ENCODE measurements around the gene THADA.
"Not testable (repeated sequence)": the region's sequence is repeated elsewhere in the genome, so short reads cannot be mapped to it uniquely, and the experiment has no call there.

THADA gene

DNA sequence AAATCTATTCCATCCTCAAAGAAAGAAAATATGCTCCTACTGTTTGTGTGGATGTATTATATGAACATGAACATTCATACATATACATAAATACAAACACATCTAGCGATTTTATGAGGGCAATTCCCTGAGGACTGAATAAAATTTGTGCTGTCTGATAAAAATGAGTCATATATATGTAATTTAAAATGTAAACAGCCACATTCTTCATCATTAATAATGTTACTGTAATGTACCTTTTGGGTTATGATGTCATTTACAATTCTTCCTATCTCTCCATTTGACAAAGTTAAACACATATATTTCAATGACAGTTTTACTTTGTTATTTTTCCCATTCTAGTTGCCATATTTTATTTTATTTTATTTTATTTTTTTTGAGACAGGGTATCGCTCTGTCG lies 278.2 kb downstream of the THADA start:
- DNase-seq = no peak

DNA sequence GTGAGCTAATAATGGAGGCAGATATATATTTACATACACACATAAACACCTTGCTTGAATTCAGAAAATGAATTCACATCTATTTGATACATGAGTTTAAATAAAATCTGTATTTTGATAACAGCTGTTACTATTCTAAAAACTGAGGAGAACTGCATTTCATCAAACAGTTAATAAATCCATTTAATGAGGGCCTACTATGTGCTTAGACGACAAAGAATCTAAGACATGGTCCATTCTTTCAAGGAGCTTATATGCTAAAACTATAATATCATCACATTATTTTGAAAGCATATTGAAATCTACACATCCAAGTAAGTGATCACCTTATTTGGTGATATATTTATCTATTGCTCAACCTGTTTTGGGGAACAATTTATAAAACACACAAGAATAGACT lies 278.6 kb downstream of the THADA start:
- DNase-seq = no peak

DNA sequence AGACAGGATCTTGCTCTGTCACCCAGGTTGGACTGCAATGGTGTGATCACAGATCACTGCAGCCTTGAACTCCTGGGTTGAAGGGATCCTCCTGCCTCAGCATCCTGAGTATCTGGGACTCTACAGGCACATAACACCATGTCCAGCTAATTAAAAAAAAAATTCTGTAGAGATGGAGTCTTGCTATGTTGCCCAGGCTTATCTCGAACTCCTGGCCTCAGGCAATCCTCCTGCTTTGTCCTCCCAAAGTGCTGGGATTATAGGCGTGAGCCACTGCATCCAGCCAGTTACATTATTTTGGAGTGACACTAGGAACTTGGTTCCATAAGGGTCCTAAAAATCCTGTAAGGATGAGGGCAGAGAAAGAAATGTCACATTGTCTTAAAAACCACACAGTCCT lies 280.4 kb downstream of the THADA start:
- DNase-seq = no peak

DNA sequence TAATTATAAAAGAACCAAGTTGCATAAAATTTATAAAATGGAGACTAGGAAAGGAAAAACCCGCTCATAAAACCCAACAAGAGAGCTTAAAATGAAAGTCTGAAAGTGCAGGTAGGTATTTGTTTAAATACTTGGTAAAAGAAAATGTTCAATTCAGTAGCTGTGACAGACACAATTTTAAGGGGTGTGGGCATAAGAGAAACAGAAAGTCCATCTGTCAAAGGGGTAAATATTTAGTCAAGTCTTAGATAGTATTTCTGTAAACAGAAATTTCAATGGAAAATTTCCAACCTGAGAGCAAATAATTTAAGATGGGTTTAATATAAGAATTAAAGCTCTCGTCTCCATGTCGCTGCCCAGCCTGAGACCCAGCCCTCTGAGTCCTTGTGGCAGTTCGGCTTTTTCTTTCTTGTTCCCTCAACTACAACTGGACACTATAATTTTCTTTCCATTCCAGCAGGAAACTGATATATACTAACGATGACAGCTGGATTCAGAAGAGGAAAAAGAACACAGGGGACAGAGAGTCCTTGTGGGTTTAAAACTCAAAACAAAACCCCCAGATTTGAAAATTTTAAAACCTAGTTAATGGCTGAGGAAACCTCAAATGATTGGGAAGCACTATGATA lies 281.4 kb downstream of the THADA start:
- no peak for DNase-seq

DNA sequence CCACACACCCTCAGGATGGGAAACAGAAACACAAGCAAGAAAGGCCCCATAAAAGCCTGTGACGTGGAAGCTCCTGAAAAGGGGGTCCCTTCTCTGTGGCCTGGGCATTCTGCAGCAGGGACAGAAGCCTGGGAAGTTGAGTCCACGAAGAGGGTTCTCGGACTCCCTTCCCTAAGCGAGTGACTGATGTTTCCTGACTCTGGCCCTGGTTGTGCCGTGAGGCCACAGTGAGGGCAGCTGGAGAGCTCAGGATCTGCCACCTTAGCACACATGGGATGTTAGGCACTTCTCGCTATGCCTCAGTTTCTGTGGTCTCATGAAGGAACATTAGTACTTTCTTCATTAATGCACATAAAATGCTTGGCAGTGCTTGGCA lies 282.2 kb downstream of the THADA start:
- DNase-seq = no peak

DNA sequence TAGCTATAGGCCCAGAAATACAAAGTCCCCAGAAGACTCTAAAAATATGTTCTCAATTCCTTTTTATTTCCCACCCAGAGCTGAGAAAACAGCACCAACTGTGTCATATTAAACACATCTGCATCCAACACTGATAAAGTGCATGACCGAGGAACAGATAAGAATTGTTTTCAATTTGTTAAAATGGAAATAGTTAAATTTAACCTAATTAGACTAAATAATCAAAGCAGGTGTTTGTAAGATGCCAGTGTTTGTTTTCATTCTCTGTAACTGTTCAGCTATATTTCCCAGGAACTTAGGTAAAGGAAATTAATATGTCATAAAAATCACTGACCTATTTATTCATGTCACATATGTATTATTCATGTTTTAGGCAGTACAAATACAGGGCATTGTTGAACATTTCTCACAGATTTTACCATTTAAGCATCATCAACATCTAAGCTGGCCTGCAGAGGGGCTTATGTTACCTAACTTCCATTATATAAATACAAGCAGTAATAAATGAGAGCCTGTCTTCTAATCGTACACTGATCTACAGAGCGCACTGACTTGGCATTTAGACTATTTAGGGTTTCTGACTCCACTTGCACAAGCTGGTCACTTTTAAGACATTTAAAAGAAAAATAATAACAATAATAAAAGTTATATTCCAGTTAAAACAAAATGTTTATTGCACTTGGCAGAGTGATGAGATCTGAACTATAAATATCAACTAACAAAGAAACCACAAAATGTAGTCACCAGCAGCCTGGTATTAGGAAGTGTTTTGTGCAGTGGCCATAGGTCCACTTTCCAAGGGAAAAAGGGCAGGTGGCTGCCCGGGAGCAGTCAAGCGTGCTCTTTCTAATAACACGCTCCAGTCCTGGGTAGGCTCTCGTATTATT lies 282.8 kb downstream of the THADA start:
- DNase-seq = peak; percentile 25

DNA sequence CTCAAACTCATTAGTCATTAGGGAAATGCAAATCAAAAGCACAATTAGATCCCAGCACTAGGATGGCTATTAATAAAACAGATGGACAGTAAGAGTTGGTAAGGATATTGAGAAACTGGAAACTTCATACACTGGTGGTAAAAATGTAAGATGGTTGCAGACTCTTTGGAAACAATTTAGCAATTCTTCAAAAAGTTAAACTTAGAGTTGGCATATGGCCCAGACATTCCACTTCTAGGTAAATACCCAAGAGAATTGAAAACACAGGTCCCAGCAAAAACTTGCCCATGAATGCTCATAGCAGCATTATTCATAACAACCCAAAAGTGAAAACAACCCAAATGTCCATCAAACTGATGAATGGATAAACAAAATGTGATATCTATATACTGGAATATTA lies 284.6 kb downstream of the THADA start:
- DNase-seq = peak; percentile 20

DNA sequence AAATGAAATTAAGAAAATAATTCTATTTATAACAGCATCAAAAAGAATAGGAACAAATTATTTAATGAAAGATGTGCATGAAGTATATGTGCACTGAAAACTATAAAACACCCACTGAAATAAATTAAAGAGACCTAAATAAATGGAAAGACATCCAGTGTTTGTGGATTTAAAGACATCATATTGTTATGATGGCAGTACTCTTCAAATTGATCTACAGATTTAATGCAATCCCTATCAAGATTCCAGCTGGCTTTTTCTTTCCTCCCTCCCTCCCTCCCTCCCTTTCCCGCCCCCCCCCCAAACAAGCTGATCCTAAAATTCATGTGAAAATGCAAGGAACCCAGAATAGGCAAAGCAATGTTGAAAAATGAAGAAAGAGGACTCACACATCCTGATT lies 285.9 kb downstream of the THADA start:
- DNase-seq = no peak

DNA sequence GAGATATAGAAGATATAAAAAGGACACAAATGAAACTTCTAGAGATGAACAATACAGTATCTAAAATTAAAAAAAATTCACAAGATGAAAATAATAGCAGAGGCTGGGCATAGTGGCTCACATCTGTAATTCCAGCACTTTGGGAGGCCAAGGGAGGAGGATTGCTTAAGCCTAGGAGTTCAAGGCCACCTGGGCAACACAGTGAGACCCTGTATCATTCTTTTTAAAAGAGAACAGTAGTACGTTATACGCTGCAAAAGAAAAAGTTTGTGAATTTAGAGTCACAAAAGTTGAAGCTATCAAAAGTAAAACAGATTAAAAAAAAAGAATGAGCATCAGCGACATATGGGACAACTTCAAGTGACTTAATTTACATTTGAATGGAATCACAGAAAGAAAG lies 287.9 kb downstream of the THADA start:
- no peak for DNase-seq

DNA sequence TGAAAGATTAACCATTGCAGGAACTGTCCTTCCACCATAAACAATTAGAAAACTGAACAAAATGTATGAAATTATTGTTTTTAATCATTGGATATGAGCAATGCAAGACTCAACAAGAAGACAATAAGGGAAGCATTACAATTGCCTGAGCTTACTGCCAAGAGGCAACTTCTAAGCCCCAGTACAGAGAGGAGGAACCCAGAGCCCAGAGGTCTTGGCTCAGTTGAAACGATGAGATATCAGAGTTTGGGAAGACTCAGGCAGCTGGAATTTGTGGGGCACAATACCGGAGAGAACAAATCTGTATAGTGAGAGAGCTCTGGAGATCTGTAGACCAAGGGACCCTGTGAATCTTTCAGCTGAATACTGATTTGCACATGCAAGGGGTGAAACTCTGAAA lies 288.8 kb downstream of the THADA start:
- DNase-seq = no peak

DNA sequence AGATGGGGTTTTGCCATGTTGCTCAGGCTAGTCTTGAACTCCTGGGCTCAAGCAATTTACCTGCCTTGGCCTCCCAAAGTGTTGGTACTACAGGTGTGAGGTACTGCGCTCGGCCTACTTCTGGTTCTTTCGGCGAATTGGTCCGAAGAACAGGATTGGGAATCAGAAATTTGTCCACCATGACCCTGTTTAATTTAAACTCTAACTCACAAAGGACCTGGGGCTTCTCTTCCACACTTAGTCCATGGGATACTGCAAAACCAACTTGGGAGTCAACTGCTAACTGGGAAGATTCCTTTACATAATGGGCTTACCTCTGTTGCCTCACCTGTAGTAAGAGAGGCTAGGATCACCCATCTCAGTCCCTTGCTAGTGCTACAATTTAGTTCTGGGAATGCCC lies 289.6 kb downstream of the THADA start:
- no peak for DNase-seq

DNA sequence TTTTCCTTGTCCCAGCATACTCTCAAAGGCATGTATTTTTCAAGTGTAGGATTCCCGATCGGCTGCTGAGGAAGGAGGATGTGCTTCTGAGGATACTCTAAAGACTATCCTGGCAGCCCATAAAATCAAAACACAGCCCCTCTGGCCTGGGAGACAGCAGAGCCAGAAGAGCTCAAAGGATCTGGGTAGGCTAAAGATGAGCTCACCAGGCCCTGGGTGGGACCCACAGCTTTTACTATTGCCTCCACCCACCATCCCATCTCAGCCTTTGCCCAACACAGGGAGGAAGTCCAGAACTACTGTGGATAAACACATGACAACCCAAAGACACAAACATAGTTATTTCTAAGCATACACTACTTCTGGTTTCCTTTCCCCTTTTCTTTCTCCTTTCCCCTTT lies 290.3 kb downstream of the THADA start:
- no peak for DNase-seq

DNA sequence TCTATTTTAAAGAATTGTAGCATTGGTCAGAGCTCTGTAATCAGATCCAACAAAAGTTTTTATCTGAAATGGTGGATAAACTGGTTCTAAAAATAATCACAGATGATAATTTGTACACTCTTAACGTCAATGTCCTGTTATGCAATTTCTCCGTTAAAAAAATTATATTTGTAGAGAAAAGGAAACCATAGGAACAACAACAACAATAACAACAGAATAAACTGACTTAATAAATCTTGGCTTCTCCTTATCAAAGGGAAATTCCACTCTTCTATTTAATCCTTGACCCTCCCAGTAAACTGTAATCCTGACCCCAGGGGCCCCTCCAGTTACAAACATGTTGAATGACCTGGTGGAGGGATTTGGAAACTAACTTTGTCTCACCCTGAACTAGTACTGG lies 290.8 kb downstream of the THADA start:
- DNase-seq = no peak

DNA sequence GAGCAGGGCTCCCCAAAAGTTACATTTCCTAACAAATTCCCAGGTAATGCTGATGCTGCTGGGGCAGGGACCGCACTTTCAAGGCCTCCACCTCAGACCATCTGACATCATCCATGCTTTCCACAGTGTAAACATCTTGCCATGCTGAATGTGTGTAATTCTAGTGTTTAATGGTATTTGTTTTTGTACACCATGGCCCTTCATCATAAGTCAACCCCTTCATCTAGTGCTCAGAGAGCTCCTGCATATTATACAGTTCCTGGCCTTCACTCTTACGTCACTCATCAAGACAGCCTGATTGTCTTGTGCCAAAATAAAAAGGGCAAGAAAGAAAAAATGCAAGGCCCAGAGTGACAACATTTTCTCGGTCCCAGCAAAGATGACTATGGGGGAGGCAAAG lies 291.9 kb downstream of the THADA start:
- no peak for DNase-seq

DNA sequence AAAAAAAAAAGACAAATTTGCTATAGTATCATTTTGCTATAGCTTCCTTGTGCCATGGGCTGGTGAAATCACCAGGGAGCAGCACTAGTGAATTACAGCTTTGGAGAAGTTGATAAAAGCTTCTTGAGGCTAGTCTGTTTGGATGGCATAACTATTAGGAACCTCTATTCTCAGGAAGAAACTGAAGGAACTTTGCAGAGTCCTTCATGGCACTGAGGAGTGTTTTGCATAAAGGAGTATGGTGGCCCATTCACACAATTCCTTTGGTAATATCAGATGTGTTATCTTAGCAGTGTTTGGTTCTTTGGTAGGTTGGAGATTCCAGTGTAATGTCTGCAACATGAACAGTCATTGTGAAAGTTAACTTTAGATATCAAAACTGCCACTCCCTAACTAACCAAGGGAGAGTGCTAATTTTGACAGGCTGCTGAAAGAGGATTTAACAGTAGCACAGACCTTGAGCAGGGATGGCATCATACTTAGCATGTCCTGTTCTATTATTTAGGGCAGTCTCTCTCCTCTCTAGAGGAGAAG lies 292.8 kb downstream of the THADA start:
- DNase-seq = no peak

DNA sequence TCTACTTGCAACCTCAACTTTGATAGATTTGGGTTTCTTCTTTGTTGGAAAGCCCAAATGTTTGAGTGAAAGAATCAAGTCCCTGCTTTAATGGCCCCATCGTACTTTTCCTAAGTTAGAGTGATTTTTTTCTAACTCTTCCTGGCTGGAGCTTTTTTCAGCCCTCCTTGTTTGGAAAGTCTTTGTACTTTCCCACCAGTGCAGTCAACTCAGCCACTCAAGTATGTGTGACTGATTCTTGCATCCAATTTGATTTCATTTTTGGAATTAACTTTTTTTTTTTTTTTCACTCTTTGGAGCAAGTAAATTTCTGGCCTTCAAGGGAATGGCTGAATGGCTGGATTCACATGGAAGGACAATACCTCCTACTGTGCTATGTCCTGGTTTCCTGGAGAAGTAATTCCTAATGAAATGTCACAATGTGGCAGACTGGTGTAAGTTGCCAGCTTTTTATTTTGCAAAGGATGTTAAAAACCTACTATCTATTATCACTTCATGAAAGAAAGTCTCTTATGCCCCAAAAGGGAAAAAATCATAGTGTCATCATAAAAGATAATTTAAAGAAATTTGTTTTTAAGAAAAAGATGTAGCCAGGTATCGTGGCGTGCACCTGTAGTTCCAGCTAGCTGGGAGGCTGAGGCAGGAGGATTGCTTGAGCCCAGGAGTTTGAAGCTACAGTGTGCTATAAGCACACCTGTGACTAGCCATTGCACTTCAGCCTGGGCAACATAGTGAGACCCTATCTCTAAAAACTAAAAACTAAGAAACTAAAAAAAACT lies 293.5 kb downstream of the THADA start:
- no peak for DNase-seq

DNA sequence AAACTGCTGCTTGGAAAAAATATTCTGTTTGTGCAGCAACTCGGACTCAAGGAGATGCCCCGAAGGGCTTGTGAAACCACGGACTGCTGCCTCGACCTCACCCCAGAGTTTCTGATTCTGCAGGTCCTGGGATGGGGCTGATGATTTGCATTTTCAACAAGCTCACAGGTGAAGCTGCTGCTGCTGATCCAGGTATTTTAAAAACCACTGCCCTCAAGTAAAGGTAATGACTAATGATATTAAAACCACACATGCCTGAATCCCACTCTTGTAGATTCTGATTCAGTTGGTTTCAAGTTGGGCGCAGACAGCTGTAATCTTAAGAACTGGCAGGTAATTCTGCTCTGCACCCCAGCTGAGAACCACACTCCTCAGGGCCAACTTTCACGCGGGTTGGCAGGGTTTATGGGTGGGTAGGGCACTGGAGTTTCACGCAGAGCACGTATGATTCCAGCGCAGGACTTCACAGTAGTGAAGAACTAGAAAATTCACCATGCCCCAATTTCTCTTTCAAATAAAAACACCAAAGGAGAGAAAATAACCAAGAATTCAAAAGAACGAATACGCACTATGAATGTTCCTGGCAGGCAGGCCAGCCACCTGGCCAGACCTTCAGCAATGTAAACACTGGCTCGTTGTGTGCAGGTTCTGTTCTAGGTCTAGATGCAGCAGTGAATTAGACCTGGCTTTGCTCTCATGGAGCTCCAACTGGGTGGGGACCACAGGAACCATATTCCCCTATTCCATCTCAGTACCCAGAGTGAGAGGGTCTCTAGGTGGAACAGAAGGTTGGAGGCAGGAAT lies 294.9 kb downstream of the THADA start:
- no peak for DNase-seq

DNA sequence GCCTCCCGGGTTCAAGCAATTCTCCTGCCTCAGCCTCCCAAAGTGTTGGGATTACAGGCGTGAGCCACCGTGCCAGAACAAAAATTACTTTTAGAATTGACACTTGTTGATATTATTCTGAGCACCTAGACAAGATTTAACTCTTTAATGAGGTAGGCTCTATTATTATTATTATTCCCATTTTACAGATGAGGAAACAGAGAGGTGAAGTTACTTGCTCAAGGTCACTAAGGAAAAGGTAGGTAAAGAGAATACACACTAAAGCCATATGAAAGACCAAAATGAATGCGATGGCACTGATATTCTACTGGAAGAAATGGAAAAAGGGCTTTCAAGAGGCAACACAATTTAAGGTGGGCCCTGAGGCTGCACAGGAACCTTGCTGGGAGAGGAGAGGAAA lies 295.6 kb downstream of the THADA start:
- DNase-seq = no peak

DNA sequence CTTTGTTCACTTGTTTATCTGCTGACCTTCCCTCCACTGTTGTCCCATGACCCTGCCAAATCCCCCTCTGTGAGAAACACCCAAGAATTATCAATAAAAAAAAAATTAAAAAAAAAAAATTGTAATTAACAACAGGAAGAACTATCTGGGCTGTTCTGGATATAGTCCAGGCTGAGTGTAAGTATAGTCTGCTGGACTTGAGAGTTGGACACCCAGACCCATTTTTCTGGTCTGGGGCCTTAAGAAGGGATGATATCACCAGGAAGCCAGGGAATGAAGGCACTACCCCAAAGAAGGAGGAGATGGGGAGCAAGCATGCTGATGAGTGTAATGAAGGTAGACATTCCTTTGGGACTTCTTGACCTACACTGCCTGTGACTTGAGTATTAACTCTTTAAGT lies 297.3 kb downstream of the THADA start:
- no peak for DNase-seq

DNA sequence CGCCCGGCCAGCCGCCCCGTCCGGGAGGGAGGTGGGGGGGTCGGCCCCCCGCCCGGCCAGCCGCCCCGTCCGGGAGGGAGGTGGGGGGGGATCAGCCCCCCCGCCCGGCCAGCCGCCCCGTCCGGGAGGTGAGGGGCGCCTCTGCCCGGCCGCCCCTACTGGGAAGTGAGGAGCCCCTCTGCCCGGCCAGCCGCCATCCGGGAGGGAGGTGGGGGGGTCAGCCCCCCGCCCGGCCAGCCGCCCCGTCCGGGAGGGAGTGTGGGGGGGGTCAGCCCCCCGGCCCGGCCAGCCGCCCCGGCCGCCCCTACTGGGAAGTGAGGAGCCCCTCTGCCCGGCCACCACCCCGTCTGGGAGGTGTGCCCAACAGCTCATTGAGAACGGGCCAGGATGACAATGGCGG lies 298.1 kb downstream of the THADA start:
- not testable (repeated sequence) for DNase-seq

DNA sequence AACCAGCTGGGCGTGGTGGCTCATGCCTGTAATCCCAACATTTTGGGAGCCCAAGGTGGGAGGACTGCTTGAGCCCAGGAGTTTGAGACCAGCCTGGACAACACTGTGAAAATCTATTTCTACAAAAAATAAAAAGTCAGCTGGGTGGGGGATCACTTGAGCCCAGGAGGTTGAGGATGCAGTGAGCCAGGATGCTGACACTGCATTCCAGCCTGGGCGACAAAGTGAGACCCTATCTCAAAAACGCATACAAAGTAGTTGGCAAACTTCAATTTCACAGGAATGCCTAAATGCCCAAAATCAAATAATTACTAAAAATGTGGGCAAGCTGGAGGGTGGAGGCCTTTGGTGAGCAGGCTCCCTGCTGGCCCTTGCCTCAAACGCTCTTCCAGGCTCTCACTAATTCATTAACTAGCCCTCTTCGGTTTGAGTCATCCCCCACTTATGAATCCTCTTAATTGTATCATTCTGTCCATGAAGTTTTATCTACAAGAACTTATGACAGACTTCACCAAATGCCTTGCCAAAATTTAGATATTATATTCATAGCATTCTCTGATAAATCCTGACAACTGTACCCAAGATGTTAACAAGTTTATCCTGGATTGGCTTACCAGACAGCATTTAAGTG lies 300.8 kb downstream of the THADA start:
- no peak for DNase-seq

All from amniotic stem cell (primary cell).